Effector memory CD8-positive, alpha-beta T cell (primary cell): ENCODE results near the gene CA6.

Experiments
- ATAC-seq: fragments of 150-1000 bp; cut with Tn5 transposase; replicated peaks from 2 replicates; pipeline ENCODE4 v1.10.0; 2021; ENCODE audit warnings: mild to moderate bottlenecking, moderate library complexity
- DNase-seq, 3 experiments: peaks; one replicate each; pipeline ENCODE4 v3.0.0; 2021
- H3K27ac Mint-ChIP-seq, 2 donors: one replicate each; pipeline ENCODE4 v1.8.0; 2022; ENCODE audit warnings: mild to moderate bottlenecking in 2 of 2, mixed read lengths in 2 of 2, moderate library complexity in 2 of 2
- H3K27me3 Mint-ChIP-seq, 2 donors: one replicate each; pipeline ENCODE4 v1.8.0; 2022; ENCODE audit warnings: mixed read lengths in 2 of 2
- H3K36me3 Mint-ChIP-seq: one replicate; pipeline ENCODE4 v1.8.0; 2022; ENCODE audit warnings: mild to moderate bottlenecking, moderate library complexity, mixed read lengths; ENCODE audit not compliant: insufficient read depth
- H3K4me1 Mint-ChIP-seq, 2 donors: one replicate each; pipeline ENCODE4 v1.8.0; 2022; ENCODE audit warnings: low read depth in 2 of 2, mixed read lengths in 2 of 2
- H3K4me3 Mint-ChIP-seq, 2 donors: one replicate each; pipeline ENCODE4 v1.8.0; 2022; ENCODE audit warnings: mild to moderate bottlenecking in 2 of 2, mixed read lengths in 2 of 2, moderate library complexity in 2 of 2
- H3K9me3 Mint-ChIP-seq, 2 donors: one replicate each; pipeline ENCODE4 v1.8.0; 2022; ENCODE audit warnings: mixed read lengths in 2 of 2

Gene CA6

GRCh38 chr1:8939000-8939265 lies 6.7 kb upstream of the CA6 start:
- Mint-ChIP-seq H3K27me3 (peaks cover 8 to 14% of the 10 kb centered on the region in 2 donors), H3K9me3 (no peaks in the 10 kb centered on the region), H3K4me1 (peaks cover 8 to 22% of the 10 kb centered on the region in 2 donors), H3K27ac (no peak overlapping the region), H3K4me3 (no peak overlapping the region), H3K36me3 (no peaks in the 10 kb centered on the region)
- no peak for ATAC-seq
- no peak for DNase-seq

DNA sequence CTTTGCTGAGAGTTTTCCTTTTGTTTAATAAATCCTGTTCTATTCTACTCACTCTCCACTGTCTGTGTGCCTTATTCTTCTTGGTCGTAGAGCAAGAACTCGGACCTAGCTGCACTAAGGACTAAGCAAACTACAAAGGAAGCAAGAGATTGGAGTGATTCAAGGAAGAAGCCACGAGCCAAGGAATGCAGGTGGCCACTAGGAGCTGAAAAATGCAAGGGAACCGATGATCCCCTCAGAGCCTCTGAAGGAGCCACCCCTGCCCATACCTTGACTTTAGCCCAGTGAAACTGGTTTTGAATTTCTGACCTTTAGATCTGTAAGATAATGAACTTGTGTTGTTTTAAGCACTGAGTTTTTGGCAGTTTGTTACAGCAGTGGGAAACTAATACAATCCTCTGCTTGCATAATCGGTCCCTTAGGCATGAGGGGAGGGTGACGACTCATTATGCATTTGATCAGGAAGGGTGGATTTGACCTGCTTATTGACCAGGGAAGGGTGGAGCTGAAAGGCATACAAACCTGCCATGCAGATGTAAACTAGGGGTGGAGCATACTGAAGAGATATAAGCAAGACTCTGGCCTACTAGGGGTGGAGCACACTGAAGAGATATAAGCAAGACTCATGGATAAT lies 6.2 kb upstream of the CA6 start:
- ATAC-seq (no peak), DNase-seq (no peak)
- Mint-ChIP-seq H3K36me3 (no peaks in the 10 kb centered on the region), H3K4me3 (no peak overlapping the region), H3K9me3 (no peaks in the 10 kb centered on the region), H3K4me1 (peaks cover 8 to 26% of the 10 kb centered on the region in 2 donors), H3K27ac (peak overlapping the region in 1 of 2 donors; percentile 52), H3K27me3 (peaks cover 8 to 14% of the 10 kb centered on the region in 2 donors)

GRCh38 chr1:8941906-8942305 lies 3.8 kb upstream of the CA6 start:
- H3K4me1 Mint-ChIP-seq: peaks cover 10 to 35% of the 10 kb centered on the region in 2 donors

DNA sequence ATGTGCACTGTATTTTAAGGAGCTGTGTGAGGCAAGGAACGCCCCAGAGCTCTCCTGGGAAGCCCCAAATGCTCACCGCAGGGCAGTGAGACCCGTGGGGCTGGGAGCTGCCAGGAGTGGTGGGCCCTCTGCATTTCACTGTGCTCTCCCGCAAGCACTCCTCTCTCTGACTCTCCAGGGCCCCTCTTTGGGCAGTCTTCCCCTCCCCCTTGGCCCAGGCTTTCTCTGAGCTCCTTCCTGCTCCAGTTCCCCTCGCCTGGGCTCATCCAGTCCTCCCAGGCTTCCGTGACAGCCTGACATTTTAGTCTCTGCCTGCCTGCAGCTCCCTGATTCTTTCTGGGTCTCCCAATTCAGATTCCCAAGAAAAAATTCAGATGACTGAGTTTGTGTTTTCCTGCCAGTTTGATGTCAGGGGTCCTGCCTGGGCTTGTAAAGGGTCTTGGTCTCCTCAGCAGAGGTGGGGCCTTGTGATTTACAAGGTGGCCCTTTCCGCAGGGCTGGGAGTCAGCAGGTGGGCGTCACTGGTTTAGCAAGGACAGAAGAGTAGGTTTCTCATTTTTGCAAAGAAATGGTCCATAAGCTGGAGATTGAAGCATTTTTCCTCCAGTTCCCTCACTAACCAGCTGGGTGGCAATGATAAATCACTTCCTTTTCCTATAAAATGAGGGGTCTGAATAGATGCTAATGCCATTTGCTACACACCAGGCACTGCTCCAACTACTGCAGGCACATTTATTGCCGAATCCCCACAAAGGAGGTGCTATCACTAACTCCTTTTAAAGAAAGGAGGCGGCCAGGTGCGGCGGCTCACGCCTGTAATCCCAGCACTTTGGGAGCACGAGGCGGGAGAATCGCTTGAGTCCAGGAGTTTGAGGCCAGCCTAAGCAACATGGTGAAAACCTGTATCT lies 1.9 kb upstream of the CA6 start:
- no peak for DNase-seq
- Mint-ChIP-seq H3K9me3 (no peaks in the 10 kb centered on the region), H3K36me3 (no peaks in the 10 kb centered on the region), H3K27ac (peak overlapping the region in 1 of 2 donors; percentile 55), H3K4me1 (peaks cover 16 to 37% of the 10 kb centered on the region in 2 donors), H3K4me3 (no peak overlapping the region), H3K27me3 (peaks cover 8 to 14% of the 10 kb centered on the region in 2 donors)
- no peak for ATAC-seq

More at GRCh38 chr1:8941906-8942305, 3.8 kb upstream of the CA6 start:
- peaks cover 8 to 14% of the 10 kb centered on the region in 2 donors for H3K27me3 Mint-ChIP-seq
- ATAC-seq: no peak
- DNase-seq: no peak
- no peaks in the 10 kb centered on the region for H3K36me3 Mint-ChIP-seq
- no peak overlapping the region for H3K27ac Mint-ChIP-seq
- no peaks in the 10 kb centered on the region for H3K9me3 Mint-ChIP-seq
- H3K4me3 Mint-ChIP-seq: no peak overlapping the region

DNA sequence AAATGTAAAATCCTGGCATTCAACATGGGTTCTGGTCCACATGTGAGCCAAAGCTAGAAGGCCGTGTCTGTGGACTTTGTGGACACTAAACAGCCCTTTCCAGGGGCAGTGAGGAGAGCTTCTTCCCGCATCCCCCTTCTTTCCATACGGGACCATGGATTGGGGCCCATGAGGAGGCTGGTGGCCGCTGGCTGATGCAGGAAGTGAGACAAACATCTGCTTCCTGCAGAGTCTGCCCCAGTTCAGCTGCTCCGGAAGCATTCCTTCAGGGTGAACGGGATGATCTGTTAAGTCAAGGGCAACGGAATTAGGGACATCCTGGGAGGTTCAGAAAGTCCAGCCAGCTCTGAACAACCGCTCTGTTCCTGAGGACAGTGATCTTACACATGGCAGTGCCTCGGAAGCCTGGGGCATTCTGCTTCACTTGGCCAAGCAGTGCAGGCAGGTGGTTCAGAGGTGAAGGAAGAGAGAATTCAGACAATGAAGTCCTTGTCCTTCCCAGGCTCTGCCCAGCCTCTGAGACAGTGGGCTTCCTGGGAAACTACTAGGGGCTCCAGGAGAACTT lies 1.5 kb downstream of the CA6 start:
- peaks cover 4% of the 10 kb centered on the region for H3K36me3 Mint-ChIP-seq
- H3K9me3 Mint-ChIP-seq: no peaks in the 10 kb centered on the region
- H3K4me1 Mint-ChIP-seq: peaks cover 11 to 38% of the 10 kb centered on the region in 2 donors
- peak overlapping the region in 1 of 2 donors; percentile 27 for H3K4me3 Mint-ChIP-seq
- ATAC-seq (peak; percentile 29), DNase-seq (no peak)
- H3K27ac Mint-ChIP-seq: peak overlapping the region; percentile 52 to 90
- peaks cover 0 to 8% of the 10 kb centered on the region in 2 donors for H3K27me3 Mint-ChIP-seq

- no peaks in the 10 kb centered on the region for H3K9me3 Mint-ChIP-seq
- H3K27ac Mint-ChIP-seq: peak overlapping the region in 1 of 2 donors; percentile 53
- DNase-seq (no peak), ATAC-seq (no peak)
- H3K36me3 Mint-ChIP-seq: peaks cover 4% of the 10 kb centered on the region
- H3K4me1 Mint-ChIP-seq: peaks cover 11 to 28% of the 10 kb centered on the region in 2 donors
- no peak overlapping the region for H3K4me3 Mint-ChIP-seq
- no peaks in the 10 kb centered on the region for H3K27me3 Mint-ChIP-seq
These were observed 4.6 kb downstream of the CA6 start for GRCh38 chr1:8950309-8950708.

DNA sequence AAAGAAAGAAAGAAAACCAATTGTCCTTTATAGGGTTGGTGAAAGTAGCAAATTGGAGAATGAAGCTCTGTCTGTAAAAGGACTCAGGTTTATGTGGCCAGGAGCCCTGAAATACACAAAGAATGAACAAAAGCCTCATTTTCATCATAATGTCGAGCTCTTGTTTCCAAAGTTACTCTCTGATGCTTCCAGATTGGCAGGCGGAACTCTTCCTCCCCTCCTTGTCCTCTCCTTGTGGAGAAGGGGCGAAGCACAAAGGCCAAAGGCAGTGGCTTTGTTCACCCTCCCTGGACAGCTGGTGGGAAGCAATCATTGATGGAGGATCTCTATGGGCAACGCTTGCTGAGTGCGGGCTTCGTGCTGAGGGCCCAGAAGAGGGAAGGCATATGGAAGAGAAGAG lies 5.6 kb downstream of the CA6 start:
- H3K36me3 Mint-ChIP-seq: peaks cover 4% of the 10 kb centered on the region
- peaks cover 11 to 23% of the 10 kb centered on the region in 2 donors for H3K4me1 Mint-ChIP-seq
- peak overlapping the region in 1 of 2 donors; percentile 11 for H3K27ac Mint-ChIP-seq
- ATAC-seq (no peak), DNase-seq (no peak)
- no peaks in the 10 kb centered on the region for H3K9me3 Mint-ChIP-seq
- H3K4me3 Mint-ChIP-seq: no peak overlapping the region
- no peaks in the 10 kb centered on the region for H3K27me3 Mint-ChIP-seq

GRCh38 chr1:8955406-8955805 lies 9.7 kb downstream of the CA6 start:
- Mint-ChIP-seq H3K4me1 (peaks cover 0 to 4% of the 10 kb centered on the region in 2 donors), H3K4me3 (no peak overlapping the region), H3K9me3 (peaks cover 0 to 3% of the 10 kb centered on the region in 2 donors), H3K27ac (no peak overlapping the region), H3K27me3 (peaks cover 0 to 15% of the 10 kb centered on the region in 2 donors), H3K36me3 (peaks cover 7% of the 10 kb centered on the region)
- ATAC-seq: no peak
- DNase-seq: no peak

- Mint-ChIP-seq H3K36me3 (peaks cover 3% of the 10 kb centered on the region), H3K27me3 (peaks cover 0 to 18% of the 10 kb centered on the region in 2 donors), H3K4me1 (peaks cover 0 to 3% of the 10 kb centered on the region in 2 donors), H3K9me3 (peaks cover 0 to 8% of the 10 kb centered on the region in 2 donors), H3K4me3 (no peak overlapping the region), H3K27ac (no peak overlapping the region)
- DNase-seq (no peak), ATAC-seq (no peak)
These were observed 11.0 kb downstream of the CA6 start for GRCh38 chr1:8956461-8957349.

- peak overlapping the region; percentile 16 to 25 for H3K27ac Mint-ChIP-seq
- DNase-seq (peak in 2 of 3 experiments; percentile 9 to 18), ATAC-seq (peak; percentile 50)
- H3K4me1 Mint-ChIP-seq: peaks cover 5 to 10% of the 10 kb centered on the region in 2 donors
- H3K4me3 Mint-ChIP-seq: no peak overlapping the region
- peaks cover 0 to 13% of the 10 kb centered on the region in 2 donors for H3K27me3 Mint-ChIP-seq
- H3K9me3 Mint-ChIP-seq: peaks cover 0 to 8% of the 10 kb centered on the region in 2 donors
- no peaks in the 10 kb centered on the region for H3K36me3 Mint-ChIP-seq
These were observed 17.3 kb downstream of the CA6 start for GRCh38 chr1:8962812-8963530.

DNA sequence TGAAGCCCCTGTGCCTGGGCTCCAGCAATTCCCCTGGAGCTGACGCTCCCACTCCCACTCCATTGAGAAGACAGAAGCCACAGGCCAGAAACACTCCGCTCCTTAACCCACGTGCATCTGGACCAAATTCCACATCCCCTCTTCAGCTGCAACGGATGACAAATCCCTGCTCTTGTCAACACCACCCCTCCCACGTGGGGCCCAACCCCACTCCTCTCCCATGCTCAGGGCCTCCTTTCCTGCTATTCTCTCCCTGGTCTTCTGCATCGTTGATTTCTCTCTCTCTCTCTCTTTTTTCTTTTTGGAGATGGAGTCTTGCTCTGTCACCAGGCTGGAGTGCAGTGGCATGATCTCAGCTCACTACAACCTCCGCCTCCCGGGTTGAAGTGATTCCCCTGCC lies 18.3 kb downstream of the CA6 start:
- ATAC-seq: no peak
- no peak overlapping the region for H3K4me3 Mint-ChIP-seq
- H3K4me1 Mint-ChIP-seq: peaks cover 5 to 8% of the 10 kb centered on the region in 2 donors
- H3K27ac Mint-ChIP-seq: no peak overlapping the region
- H3K27me3 Mint-ChIP-seq: peaks cover 0 to 8% of the 10 kb centered on the region in 2 donors
- peaks cover 0 to 8% of the 10 kb centered on the region in 2 donors for H3K9me3 Mint-ChIP-seq
- DNase-seq: no peak
- no peaks in the 10 kb centered on the region for H3K36me3 Mint-ChIP-seq

- H3K4me3 Mint-ChIP-seq: no peak overlapping the region
- peaks cover 0 to 6% of the 10 kb centered on the region in 2 donors for H3K9me3 Mint-ChIP-seq
- H3K36me3 Mint-ChIP-seq: no peaks in the 10 kb centered on the region
- H3K27me3 Mint-ChIP-seq: peaks cover 0 to 5% of the 10 kb centered on the region in 2 donors
- H3K4me1 Mint-ChIP-seq: peaks cover 5 to 8% of the 10 kb centered on the region in 2 donors
- DNase-seq (no peak), ATAC-seq (no peak)
- no peak overlapping the region for H3K27ac Mint-ChIP-seq
These were observed 19.6 kb downstream of the CA6 start for GRCh38 chr1:8965121-8965820.
